Measurements from ENCODE around the gene GSTA3. TPM values are rescaled to one million over a fixed set of nuclear protein-coding genes. Genes with fewer than 3 reads are reported as not detected.

Gene GSTA3
- total and polyA plus RNA-seq, 2 of the 13 experiments (the other 11 are each of a cell fraction or from before 2014, with no cell fraction given) = not detected

DNA sequence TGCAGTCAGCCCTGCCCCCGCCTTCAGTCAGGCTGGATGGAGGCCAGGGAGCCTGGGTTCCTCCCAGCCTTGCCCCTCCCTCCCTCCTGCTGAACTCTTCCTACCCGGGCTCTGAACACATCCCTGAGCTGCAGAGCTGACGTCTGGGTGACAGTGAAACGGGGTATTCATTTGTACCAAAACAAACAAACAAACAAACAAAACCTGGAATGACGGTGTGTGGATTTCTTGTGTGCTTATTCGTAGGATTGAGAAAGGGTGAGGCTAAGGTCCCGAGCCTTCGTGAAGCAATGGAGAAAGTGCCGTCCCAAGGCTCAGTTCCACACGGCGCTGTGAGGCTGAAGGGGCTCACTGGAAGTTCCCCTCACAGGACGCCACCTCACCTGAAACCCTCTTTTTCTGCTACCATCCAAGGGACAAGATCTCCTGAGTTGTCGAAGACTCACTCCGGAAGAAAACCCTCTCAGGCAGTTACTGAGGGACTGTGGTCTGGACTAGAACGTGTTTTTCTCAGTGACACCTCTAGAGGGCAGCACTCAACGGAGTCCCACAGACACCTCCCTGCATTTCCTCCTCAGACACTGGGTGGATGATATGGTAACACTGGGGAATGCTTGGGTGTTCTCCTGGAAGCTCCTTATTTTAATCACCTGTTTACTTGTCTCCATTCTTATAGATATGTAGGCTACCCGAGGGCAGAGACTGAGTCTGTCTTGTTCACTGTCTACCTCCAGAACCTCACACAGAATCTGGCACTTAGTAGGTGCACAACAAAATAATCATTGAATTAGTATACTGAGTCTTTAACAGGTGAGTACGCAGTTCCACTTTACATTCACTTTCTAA, 27.3 kb downstream of the GSTA3 start (continued):
- TF ChIP-seq TBX2 (CRISPR knock-in tag; IDR thresholded peaks at IDR 0.05; ENCODE audit: borderline replicate concordance) = 0 out of 2 replicates have a peak, but pooled peaks have one; percentile 34
- TF ChIP-seq, protein P1, sequence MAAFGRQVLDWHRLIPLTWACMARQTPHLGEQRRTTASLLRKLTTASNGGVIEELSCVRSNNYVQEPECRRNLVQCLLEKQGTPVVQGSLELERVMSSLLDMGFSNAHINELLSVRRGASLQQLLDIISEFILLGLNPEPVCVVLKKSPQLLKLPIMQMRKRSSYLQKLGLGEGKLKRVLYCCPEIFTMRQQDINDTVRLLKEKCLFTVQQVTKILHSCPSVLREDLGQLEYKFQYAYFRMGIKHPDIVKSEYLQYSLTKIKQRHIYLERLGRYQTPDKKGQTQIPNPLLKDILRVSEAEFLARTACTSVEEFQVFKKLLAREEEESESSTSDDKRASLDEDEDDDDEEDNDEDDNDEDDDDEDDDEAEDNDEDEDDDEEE (CRISPR knock-in tag; IDR thresholded peaks at IDR 0.05) = 0 out of 2 replicates have a peak, but pooled peaks have one; percentile 39
- TF ChIP-seq DMAP1 (CRISPR knock-in tag; IDR thresholded peaks at IDR 0.05) = 0 out of 2 replicates have a peak, but pooled peaks have one; percentile 34
- no peak for TF ChIP-seq PHF20 (CRISPR knock-in tag; IDR thresholded peaks at IDR 0.05)
- peak; percentile 72; the same call in 1 of the 2 replicates for TF ChIP-seq RFXAP (CRISPR knock-in tag; IDR thresholded peaks at IDR 0.05; ENCODE audit: borderline replicate concordance)
- no peak for TF ChIP-seq ZNF616 (CRISPR knock-in tag; IDR thresholded peaks at IDR 0.05; ENCODE audit: low read depth)
- TF ChIP-seq FOXA3 (CRISPR knock-in tag; IDR thresholded peaks at IDR 0.05) = no peak
- TF ChIP-seq TEAD3 (CRISPR knock-in tag; optimal IDR thresholded peaks at IDR 0.05; ENCODE audit: borderline replicate concordance) = peak; percentile 63
- 0 out of 2 replicates have a peak, but pooled peaks have one; percentile 20 for TF ChIP-seq FOXJ3 (CRISPR knock-in tag; IDR thresholded peaks at IDR 0.05; ENCODE audit: borderline replicate concordance)
- TF ChIP-seq POGZ (CRISPR knock-in tag; IDR thresholded peaks at IDR 0.05) = peak; percentile 57; the same call in 1 of the 2 replicates
- no peak for TF ChIP-seq ARID2 (CRISPR knock-in tag; IDR thresholded peaks at IDR 0.05; ENCODE audit: borderline replicate concordance)
- no peak for TF ChIP-seq NR3C1 (CRISPR knock-in tag; IDR thresholded peaks at IDR 0.05)
- peak; percentile 24; the same call in 1 of the 2 replicates for TF ChIP-seq UBTF (CRISPR knock-in tag; IDR thresholded peaks at IDR 0.05)
- no peak for TF ChIP-seq REL (CRISPR knock-in tag; conservative IDR thresholded peaks at IDR 0.05)
- no peak for TF ChIP-seq SETDB1 (CRISPR knock-in tag; IDR thresholded peaks at IDR 0.05; ENCODE audit: borderline replicate concordance)
- peak; percentile 15; the same call in 1 of the 2 replicates for TF ChIP-seq ZSCAN20 (CRISPR knock-in tag; IDR thresholded peaks at IDR 0.05; ENCODE audit: borderline replicate concordance)
- TF ChIP-seq ZNF781 (CRISPR knock-in tag; IDR thresholded peaks at IDR 0.05; ENCODE audit: borderline replicate concordance, not compliant biosample characterization) = peak; percentile 52
- peak; percentile 57; the same call in 1 of the 2 replicates for TF ChIP-seq EED (CRISPR knock-in tag; IDR thresholded peaks at IDR 0.05)
- TF ChIP-seq ZNF256 (CRISPR knock-in tag; conservative IDR thresholded peaks at IDR 0.05) = 0 out of 2 replicates have a peak, but pooled peaks have one; percentile 66
- TF ChIP-seq, protein P2, sequence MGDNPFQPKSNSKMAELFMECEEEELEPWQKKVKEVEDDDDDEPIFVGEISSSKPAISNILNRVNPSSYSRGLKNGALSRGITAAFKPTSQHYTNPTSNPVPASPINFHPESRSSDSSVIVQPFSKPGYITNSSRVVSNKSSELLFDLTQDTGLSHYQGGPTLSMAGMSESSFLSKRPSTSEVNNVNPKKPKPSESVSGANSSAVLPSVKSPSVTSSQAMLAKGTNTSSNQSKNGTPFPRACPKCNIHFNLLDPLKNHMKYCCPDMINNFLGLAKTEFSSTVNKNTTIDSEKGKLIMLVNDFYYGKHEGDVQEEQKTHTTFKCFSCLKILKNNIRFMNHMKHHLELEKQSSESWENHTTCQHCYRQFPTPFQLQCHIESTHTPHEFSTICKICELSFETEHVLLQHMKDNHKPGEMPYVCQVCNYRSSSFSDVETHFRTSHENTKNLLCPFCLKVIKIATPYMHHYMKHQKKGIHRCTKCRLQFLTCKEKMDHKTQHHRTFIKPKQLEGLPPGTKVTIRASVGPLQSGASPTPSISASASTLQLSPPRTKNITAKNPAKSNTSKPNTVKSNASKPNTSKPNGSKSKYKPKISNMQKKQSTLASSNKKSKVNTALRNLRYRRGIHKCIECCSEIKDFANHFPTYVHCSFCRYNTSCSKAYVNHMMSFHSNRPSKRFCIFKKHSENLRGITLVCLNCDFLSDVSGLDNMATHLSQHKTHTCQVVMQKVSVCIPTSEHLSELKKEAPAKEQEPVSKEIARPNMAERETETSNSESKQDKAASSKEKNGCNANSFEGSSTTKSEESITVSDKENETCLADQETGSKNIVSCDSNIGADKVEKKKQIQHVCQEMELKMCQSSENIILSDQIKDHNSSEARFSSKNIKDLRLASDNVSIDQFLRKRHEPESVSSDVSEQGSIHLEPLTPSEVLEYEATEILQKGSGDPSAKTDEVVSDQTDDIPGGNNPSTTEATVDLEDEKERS (CRISPR knock-in tag; IDR thresholded peaks at IDR 0.05) = 0 out of 2 replicates have a peak, but pooled peaks have one; percentile 34
- TF ChIP-seq PITX1 (CRISPR knock-in tag; IDR thresholded peaks at IDR 0.05) = peak; percentile 42; the same call in 1 of the 2 replicates
- TF ChIP-seq ZKSCAN1 (IDR thresholded peaks at IDR 0.05; ENCODE audit: low read length) = peak; percentile 93

Data from HepG2 (cell line).